H9 (cell line): Measurements from ENCODE around the gene CDH23. TPM values are rescaled to one million over a fixed set of nuclear protein-coding genes. Genes with fewer than 3 reads are reported as not detected.

ENCODE experiments used
- DNase-seq: peaks from one replicate; pipeline ENCODE4 v3.0.0-alpha.2; 2017
- H2AFZ ChIP-seq: one replicate; pipeline ENCODE4 v1.6.1; 2013; ENCODE audit warnings: mild to moderate bottlenecking, low read length, control low read depth, moderate library complexity
- H2AK5ac ChIP-seq: 2 replicates; pipeline ENCODE4 v1.6.1; 2013; ENCODE audit warnings: low read length, control low read depth, mixed read lengths; ENCODE audit not compliant: insufficient read length
- H2BK120ac ChIP-seq: one replicate; pipeline ENCODE4 v1.6.1; 2013; ENCODE audit warnings: low read depth, mild to moderate bottlenecking, low read length, control low read depth, inconsistent platforms; ENCODE audit not compliant: poor library complexity, severe bottlenecking
- H2BK12ac ChIP-seq: 2 replicates; pipeline ENCODE4 v1.6.1; 2013; ENCODE audit warnings: low read length, control low read depth, mixed read lengths, low read depth; ENCODE audit not compliant: insufficient read length
- H2BK15ac ChIP-seq: 2 replicates; pipeline ENCODE4 v1.6.1; 2013; ENCODE audit warnings: low read depth, low read length, control low read depth
- H2BK20ac ChIP-seq: one replicate; pipeline ENCODE4 v1.6.1; 2013; ENCODE audit warnings: low read depth, mild to moderate bottlenecking, low read length, control low read depth, inconsistent platforms; ENCODE audit not compliant: poor library complexity, severe bottlenecking
- H2BK5ac ChIP-seq: 2 replicates; pipeline ENCODE4 v1.6.1; 2013; ENCODE audit warnings: low read length, control low read depth, mixed read lengths; ENCODE audit not compliant: insufficient read length
- H3K14ac ChIP-seq: 2 replicates; pipeline ENCODE4 v1.6.1; 2013; ENCODE audit warnings: low read length, control low read depth; ENCODE audit not compliant: insufficient read depth
- H3K18ac ChIP-seq: 2 replicates; pipeline ENCODE4 v1.6.1; 2013; ENCODE audit warnings: low read depth, mild to moderate bottlenecking, mixed read lengths, low read length, control low read depth; ENCODE audit not compliant: insufficient read length
- H3K23ac ChIP-seq: 2 replicates; pipeline ENCODE4 v1.6.1; 2013; ENCODE audit warnings: low read length, control low read depth, mixed read lengths, low read depth; ENCODE audit not compliant: insufficient read length
- H3K23me2 ChIP-seq: 2 replicates; pipeline ENCODE4 v1.6.1; 2013; ENCODE audit warnings: low read depth, mild to moderate bottlenecking, mixed read lengths, low read length, control low read depth; ENCODE audit not compliant: insufficient read length, poor library complexity, severe bottlenecking
- H3K27ac ChIP-seq: 2 replicates; pipeline ENCODE4 v1.5.1; 2013; ENCODE audit warnings: low read length, control low read depth, mixed read lengths, low read depth; ENCODE audit not compliant: insufficient read length
- H3K27me3 ChIP-seq: 2 replicates; pipeline ENCODE4 v1.6.1; 2013; ENCODE audit warnings: low read length, control low read depth, inconsistent platforms; ENCODE audit not compliant: insufficient read depth
- H3K4ac ChIP-seq: 2 replicates; pipeline ENCODE4 v1.6.1; 2013; ENCODE audit warnings: low read depth, mild to moderate bottlenecking, control low read depth, inconsistent platforms, low read length, moderate library complexity
- H3K4me1 ChIP-seq: 2 replicates; pipeline ENCODE4 v1.6.1; 2013; ENCODE audit warnings: low read length, control low read depth, inconsistent platforms; ENCODE audit not compliant: insufficient read depth
- H3K4me2 ChIP-seq: 2 replicates; pipeline ENCODE4 v1.6.1; 2013; ENCODE audit warnings: low read length, control low read depth, mixed read lengths; ENCODE audit not compliant: insufficient read length, insufficient read depth
- H3K56ac ChIP-seq: 2 replicates; pipeline ENCODE4 v1.6.1; 2013; ENCODE audit warnings: low read depth, mild to moderate bottlenecking, mixed read lengths, low read length, control low read depth; ENCODE audit not compliant: insufficient read length
- H3K79me1 ChIP-seq: 2 replicates; pipeline ENCODE4 v1.6.1; 2013; ENCODE audit warnings: low read depth, mild to moderate bottlenecking, moderate library complexity, low read length, control low read depth, inconsistent platforms; ENCODE audit not compliant: insufficient read depth, poor library complexity, severe bottlenecking
- H3K79me2 ChIP-seq: 2 replicates; pipeline ENCODE4 v1.6.1; 2013; ENCODE audit warnings: low read length, control low read depth, inconsistent platforms; ENCODE audit not compliant: insufficient read depth
- H3K9ac ChIP-seq: 2 replicates; pipeline ENCODE4 v1.6.1; 2013; ENCODE audit warnings: low read length, control low read depth, mixed read lengths; ENCODE audit not compliant: insufficient read length; ENCODE audit errors: extremely low read depth
- H3K9me3 ChIP-seq: one replicate; pipeline ENCODE4 v1.6.1; 2013; ENCODE audit warnings: low read depth, low read length, inconsistent platforms; ENCODE audit not compliant: control insufficient read depth
- H3T11ph ChIP-seq: one replicate; pipeline ENCODE4 v1.6.1; 2013; ENCODE audit warnings: mild to moderate bottlenecking, low read length, control low read depth, inconsistent platforms
- H4K20me1 ChIP-seq: one replicate; pipeline ENCODE4 v1.6.1; 2013; ENCODE audit not compliant: control insufficient read depth, insufficient read length, insufficient read depth
- H4K5ac ChIP-seq: 2 replicates; pipeline ENCODE4 v1.6.1; 2013; ENCODE audit warnings: low read depth, mild to moderate bottlenecking, mixed read lengths, low read length, control low read depth; ENCODE audit not compliant: insufficient read length
- H4K8ac ChIP-seq: replicated peaks from 2 replicates; pipeline ENCODE4 v1.6.1; 2013; ENCODE audit warnings: low read length, control low read depth, mixed read lengths, low read depth; ENCODE audit not compliant: insufficient read length
- H4K91ac ChIP-seq: 2 replicates; pipeline ENCODE4 v1.6.1; 2013; ENCODE audit warnings: low read depth, mild to moderate bottlenecking, moderate library complexity, mixed read lengths, low read length, control low read depth; ENCODE audit not compliant: insufficient read length
- H3K27ac Mint-ChIP-seq, 3 experiments: 2 replicates in 2 of 3; 3 replicates in 1 of 3; pipeline ENCODE4 v1.8.0; 2020 to 2021; ENCODE audit warnings: mixed read lengths in 3 of 3, mild to moderate bottlenecking in 1 of 3, moderate library complexity in 1 of 3
- H3K27me3 Mint-ChIP-seq: 2 replicates; pipeline ENCODE4 v1.8.0; 2021; ENCODE audit warnings: low read depth, mild to moderate bottlenecking, moderate library complexity, mixed read lengths
- H3K36me3 Mint-ChIP-seq, 3 experiments: 2 replicates in 2 of 3; 3 replicates in 1 of 3; pipeline ENCODE4 v1.8.0; 2020 to 2021; ENCODE audit warnings: low read depth in 3 of 3, mixed read lengths in 3 of 3; ENCODE audit not compliant: insufficient read depth in 1 of 3
- H3K4me1 Mint-ChIP-seq, 2 experiments: 2 replicates each; pipeline ENCODE4 v1.8.0; 2020; ENCODE audit warnings: mixed read lengths in 2 of 2
- H3K4me3 Mint-ChIP-seq, 2 experiments: 2 replicates in 1 of 2; 3 replicates in 1 of 2; pipeline ENCODE4 v1.8.0; 2020 to 2021; ENCODE audit warnings: mild to moderate bottlenecking in 2 of 2, mixed read lengths in 2 of 2, moderate library complexity in 1 of 2
- H3K9me3 Mint-ChIP-seq, 2 experiments: 2 replicates in 1 of 2; 3 replicates in 1 of 2; pipeline ENCODE4 v1.8.0; 2020; ENCODE audit warnings: mild to moderate bottlenecking in 2 of 2, mixed read lengths in 2 of 2, moderate library complexity in 1 of 2
- CTCF ChIP-seq: fragments of 200-600 bp; sonication (generic); conservative IDR thresholded peaks from 3 replicates; pipeline ENCODE4 v1.8.0; 2021; ENCODE audit warnings: antibody characterized with exemption, mild to moderate bottlenecking
- WGBS: extraction: QIAGEN DNeasy Blood & Tissue Kit; methylation state at CpG from one replicate; pipeline ENCODE4 v1.1.7; 2013; ENCODE audit warnings: missing lambda C conversion rate, low lambda C conversion rate, mixed read lengths; ENCODE audit not compliant: insufficient read length; ENCODE audit errors: extremely low coverage; 5-methylcytosine and 5-hydroxymethylcytosine counted together
- total RNA-seq: library from RNA; stranded (reverse); gene quantifications from 2 replicates; pipeline ENCODE4 v1.2.1, GENCODE V29; 2021

CDH23 gene
- total RNA-seq, 1 experiment from 2014 or later: 2.1 TPM

GRCh38 chr10:71435571-71436267, 39.0 kb downstream of the CDH23 start:
- Mint-ChIP-seq H3K4me3 (no peak overlapping the region), H3K4me1 (peaks cover 13 to 14% of the 10 kb centered on the region in 2 experiments), H3K27ac (no peak overlapping the region; a peak in 3 of 7 replicates), H3K9me3 (no peaks in the 10 kb centered on the region), H3K36me3 (no peaks in the 10 kb centered on the region), H3K27me3 (peaks cover 6% of the 10 kb centered on the region)
- H3K14ac ChIP-seq: no peak overlapping the region
- no peaks in the 10 kb centered on the region for H3K4me1 ChIP-seq
- H3T11ph ChIP-seq: no peak overlapping the region
- no peak overlapping the region for H2AFZ ChIP-seq
- H3K18ac ChIP-seq: no peak overlapping the region
- no peak for TF ChIP-seq CTCF
- no peak overlapping the region for H2BK15ac ChIP-seq
- no peaks in the 10 kb centered on the region for H3K79me1 ChIP-seq
- DNase-seq: peak; percentile 22
- no peak overlapping the region for H3K4ac ChIP-seq
- no peak overlapping the region for H3K9ac ChIP-seq
- H4K91ac ChIP-seq: no peak overlapping the region
- no peak overlapping the region for H2BK12ac ChIP-seq
- no peak overlapping the region for H2BK120ac ChIP-seq
- peaks cover 3% of the 10 kb centered on the region for H3K23me2 ChIP-seq
- H3K27me3 ChIP-seq: no peaks in the 10 kb centered on the region
- no peak overlapping the region for H2AK5ac ChIP-seq
- no peak overlapping the region for H3K23ac ChIP-seq
- H2BK20ac ChIP-seq: no peak overlapping the region
- no peaks in the 10 kb centered on the region for H3K79me2 ChIP-seq
- WGBS: no CpG with 5 or more reads among the region's 6 CpGs
- H4K20me1 ChIP-seq: no peaks in the 10 kb centered on the region
- H3K9me3 ChIP-seq: no peaks in the 10 kb centered on the region
- H3K56ac ChIP-seq: no peak overlapping the region
- no peak overlapping the region for H3K27ac ChIP-seq
- H4K5ac ChIP-seq: no peak overlapping the region
- H3K4me2 ChIP-seq: no peak overlapping the region
- no peak overlapping the region for H2BK5ac ChIP-seq
- H4K8ac ChIP-seq: no peak overlapping the region
